NCI-H774 (cell line): ENCODE results near the gene C17orf107.
A peak's percentile ranks its signal among the peaks of the same experiment; 100 is the strongest.
"Not testable (repeated sequence)": the region's sequence is repeated elsewhere in the genome, so short reads cannot be mapped to it uniquely, and the experiment has no call there.

ENCODE experiments used
- DNase-seq: peaks from one replicate; lab custom pipeline; 2025; lab: John Stamatoyannopoulos, UW

C17orf107 gene

GRCh38 chr17:4900231-4901107 lies 1.1 kb downstream of the C17orf107 start:
- DNase-seq = no peak

- DNase-seq = no peak
Measured at GRCh38 chr17:4901108-4901647, 1.8 kb downstream of the C17orf107 start.

GRCh38 chr17:4901648-4902344 lies 2.5 kb downstream of the C17orf107 start:
- no peak for DNase-seq

GRCh38 chr17:4902540-4902939 lies 3.2 kb downstream of the C17orf107 start:
- no peak for DNase-seq

GRCh38 chr17:4903051-4903818 lies 3.9 kb downstream of the C17orf107 start, which contains the start of gene CHRNE:
CHRNE (minus strand) TSS chr17:4903098; CDS start chr17:4903063, 35 bp downstream.
- DNase-seq = peak; percentile 15

DNA sequence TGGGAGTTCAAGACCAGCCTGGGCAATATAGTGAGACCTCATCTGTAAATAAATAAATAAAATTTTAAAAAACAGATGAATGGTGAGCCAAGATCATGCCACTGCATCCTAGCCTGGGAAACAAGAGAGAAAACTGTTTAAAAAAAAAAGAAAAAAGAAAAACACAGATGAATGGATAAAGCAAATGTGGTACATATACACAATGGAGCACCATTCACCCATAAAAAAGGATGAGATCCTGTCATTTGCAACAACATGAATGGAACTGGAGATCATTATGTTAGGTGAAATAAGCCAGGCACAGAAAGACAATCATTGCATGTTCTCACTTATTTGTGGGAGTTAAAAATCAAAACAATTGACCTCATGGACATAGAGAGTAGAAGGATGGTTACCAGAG lies 7.3 kb downstream of the C17orf107 start:
- not testable (repeated sequence) for DNase-seq

DNA sequence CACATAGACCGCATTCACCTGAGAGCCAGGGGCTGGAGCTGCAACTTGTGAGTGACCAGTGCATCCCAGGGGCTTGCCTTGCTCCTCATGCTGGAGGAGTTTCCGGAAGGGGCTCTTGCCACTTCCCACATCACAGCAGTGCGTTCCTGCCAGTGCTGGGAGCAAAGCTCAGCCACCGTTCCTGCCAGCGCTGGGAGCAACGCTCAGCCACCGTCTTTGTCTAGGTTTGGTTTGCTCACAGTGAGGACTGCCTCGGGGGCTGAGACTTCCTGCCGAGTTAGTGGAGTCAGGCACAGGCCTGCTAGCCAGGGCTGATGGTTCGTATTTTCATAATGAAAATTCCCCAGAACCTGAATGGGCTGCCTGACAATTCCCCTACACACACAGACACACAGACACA lies 9.0 kb downstream of the C17orf107 start:
- no peak for DNase-seq

- peak; percentile 53 for DNase-seq
Measured at GRCh38 chr17:4908711-4909496, 9.6 kb downstream of the C17orf107 start.

DNA sequence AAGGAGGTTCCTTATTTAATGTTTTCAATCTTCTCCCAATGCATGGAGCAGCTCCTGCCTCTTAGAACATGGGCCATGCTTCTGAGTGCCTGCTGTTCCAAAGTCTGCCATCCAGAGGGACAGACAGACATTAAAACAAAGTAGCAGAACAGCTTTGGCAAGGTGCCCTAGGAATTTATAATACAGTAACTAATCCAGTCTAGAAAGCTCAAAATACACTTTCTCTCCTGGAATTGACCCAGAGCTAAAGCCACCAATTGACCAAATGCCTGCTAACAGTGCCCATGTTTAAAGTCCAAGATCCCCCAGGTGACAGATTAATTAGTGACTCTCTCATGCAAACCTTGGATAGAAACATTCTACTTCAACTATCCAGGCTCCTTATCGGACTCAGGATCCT lies 14.7 kb downstream of the C17orf107 start:
- DNase-seq = no peak

GRCh38 chr17:4914551-4914950 lies 15.2 kb downstream of the C17orf107 start:
- DNase-seq = not testable (repeated sequence)

DNA sequence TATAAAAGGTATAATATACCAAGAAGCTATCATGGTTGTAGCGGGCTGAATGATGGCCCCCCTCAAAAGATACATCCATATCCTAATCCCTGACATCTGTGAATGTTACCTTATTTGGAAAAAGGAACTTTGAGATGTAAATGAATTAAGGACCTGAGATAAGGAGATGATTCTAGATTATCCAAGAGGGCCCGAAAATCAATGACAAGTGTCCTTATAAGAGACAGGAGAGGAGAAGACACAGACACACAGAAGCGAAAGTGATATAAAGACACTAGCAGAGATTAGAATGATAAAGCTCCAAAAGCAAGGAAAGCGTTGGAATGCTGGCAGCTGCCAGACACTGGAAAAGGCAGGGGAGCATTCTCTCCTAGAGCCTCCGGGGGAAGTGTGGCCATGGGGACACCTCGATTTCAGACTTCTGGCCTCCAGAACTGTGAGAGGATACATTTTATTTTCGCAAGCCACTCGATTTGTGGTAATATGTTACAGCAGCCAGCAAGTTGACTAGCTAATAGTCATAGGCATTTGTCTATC lies 20.2 kb downstream of the C17orf107 start:
- no peak for DNase-seq

GRCh38 chr17:4920351-4921048 lies 21.2 kb downstream of the C17orf107 start:
- no peak for DNase-seq

DNA sequence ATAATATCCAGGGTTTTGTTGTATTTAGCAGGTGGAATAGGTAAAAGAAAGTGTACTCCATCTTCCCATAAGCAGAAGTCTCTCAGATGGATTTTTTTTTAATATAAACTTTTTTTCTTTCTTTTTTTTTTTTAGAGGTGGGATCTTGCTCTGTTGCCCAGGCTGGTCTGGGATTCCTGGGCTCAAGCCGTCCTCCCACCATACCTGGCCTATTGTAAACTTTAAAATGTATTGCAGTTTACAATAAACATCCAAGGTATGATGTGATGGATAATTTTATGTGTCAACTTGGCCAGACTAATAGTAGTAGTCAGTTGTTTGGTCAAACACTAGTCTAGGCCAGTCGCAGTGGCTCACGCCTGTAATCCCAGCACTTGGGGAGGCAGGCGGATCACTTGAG lies 22.0 kb downstream of the C17orf107 start:
- no peak for DNase-seq

DNA sequence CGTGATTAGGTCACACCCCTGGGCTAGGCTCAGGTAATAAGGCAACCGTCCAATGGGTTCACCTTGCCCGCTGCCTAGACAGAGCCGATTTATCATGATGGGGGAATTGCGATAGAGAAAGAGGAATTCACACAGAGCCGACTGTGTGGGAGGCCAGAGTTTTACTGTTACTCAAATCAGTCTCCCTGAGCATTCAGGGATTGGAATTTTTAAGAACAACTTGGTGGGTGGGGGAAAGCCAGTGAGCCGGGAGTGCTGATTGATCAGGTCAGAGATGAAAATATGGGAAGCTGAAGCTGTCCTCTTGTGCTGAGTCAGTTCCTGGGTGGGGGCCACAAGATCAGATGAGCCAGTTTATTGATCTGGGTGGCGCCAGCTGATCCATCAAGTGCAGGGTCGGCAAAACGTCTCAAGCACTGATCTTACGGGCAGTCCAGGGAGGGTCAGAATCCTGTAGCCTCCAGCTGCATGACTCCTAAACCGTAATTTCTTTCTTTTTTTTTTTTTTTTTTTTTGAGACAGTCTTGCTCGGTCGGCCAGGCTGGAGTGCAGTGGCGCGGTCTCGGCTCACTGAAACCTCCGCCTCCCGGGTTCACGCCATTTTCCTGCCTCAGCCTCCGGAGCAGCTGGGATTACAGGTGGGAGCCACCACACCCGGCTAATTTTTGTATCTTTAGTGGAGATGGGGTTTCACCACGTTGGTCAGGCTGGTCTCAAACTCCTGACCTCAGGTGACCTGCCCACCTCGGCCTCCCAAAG lies 27.4 kb downstream of the C17orf107 start:
- DNase-seq = not testable (repeated sequence)

DNA sequence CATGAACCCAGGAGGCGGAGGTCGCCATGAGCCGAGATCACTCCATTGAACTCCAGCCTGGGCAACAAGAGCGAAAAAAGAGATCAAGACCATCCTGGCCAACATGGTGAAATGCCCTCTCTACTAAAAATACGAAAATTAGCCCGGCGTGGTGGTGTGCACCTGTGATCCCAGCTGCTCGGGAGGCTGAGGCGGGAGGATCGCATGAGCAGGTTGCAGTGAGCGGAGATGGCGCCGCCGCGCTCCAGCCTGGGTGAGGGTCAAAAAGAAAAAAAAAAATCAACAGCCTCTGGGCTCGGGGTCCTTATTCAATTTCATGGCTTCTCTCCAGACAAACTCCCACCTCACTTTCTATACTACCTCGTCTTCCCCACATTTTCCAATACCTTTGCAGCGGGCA lies 29.5 kb downstream of the C17orf107 start:
- DNase-seq = no peak

DNA sequence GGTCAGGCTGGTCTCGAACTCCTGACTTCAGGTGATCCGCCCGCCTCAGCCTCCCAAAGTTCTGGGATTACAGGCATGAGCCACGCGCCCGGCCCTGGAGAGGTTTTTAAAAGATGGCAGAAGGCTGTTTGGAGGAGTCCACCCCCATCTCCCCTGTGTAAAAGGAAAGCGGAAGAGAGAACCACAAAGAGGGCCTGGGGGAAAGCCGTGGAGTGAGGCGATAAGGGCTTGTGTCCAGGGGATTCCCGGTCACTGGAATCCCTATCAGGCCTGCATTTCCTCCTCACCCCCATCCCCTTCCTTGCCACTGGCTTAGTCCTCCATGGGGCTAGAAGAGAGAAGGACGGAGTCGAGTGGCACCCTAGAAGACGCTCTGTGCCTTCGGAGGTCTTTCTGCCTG lies 32.6 kb downstream of the C17orf107 start, which contains the start of gene GP1BA:
Gene GP1BA, plus strand, starts transcription at position 315 of the 400 bp plus-strand sequence. CDS start 328 bp downstream, outside the sequence.
- no peak for DNase-seq

GRCh38 chr17:4932756-4933155 lies 33.4 kb downstream of the C17orf107 start:
- DNase-seq = no peak

GRCh38 chr17:4933646-4934045 lies 34.3 kb downstream of the C17orf107 start:
- DNase-seq = no peak

DNA sequence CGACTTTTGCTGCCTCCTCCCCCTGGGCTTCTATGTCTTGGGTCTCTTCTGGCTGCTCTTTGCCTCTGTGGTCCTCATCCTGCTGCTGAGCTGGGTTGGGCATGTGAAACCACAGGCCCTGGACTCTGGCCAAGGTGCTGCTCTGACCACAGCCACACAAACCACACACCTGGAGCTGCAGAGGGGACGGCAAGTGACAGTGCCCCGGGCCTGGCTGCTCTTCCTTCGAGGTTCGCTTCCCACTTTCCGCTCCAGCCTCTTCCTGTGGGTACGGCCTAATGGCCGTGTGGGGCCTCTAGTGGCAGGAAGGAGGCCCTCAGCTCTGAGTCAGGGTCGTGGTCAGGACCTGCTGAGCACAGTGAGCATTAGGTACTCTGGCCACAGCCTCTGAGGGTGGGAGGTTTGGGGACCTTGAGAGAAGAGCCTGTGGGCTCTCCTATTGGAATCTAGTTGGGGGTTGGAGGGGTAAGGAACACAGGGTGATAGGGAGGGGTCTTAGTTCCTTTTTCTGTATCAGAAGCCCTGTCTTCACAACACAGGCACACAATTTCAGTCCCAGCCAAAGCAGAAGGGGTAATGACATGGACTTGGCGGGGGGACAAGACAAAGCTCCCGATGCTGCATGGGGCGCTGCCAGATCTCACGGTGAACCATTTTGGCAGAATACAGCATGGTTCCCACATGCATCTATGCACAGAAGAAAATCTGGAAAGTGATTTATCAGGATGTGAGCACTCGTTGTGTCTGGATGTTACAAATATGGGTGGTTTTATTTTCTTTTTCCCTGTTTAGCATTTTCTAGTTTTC lies 35.0 kb downstream of the C17orf107 start:
- no peak for DNase-seq
